ENCODE measurements around the gene MRPS27.

Gene MRPS27

DNA sequence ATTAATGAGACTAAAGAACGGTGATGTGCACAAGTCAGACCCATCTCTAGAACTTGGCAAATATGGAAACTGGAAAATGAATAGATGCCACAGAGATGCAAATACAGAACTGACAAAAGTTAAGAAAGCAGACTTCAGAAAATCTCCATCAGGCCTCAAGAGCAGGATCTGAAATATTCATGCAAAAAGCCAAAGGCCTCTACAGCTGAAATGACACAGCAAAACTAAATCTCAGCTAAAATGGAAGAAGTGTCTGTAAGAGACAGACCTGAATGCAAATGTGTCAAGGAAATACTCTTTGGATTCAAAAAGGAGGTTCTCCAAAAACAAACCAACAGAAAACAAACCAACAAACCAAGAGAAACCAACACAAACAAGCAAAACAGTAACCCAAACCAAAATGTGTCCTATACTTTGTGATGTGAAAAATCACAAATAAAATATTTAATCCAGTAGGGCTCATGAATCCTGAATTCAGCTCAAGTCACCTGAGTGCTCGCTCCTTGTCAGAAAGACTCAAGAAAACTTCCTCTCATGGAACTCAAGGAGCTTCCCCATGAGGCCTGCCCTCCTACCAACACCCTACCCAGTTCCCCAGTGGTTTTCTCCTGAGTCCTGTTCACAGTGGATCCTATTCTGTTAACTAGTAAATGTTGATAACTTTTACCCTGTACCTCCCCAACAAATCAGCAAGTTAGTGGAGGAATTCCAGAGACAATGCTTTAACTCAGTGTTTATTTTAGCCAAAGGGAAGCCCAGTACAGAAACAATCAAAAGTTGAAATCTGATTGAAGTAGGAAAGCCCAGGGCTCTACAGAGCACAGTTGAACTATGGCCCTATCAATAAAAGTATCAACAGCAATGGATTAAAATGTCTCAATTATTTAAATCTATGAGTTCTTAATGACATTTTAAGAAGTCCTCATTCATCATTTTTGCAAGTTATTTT is 14.6 kb downstream of the MRPS27 start:
- TF ChIP-seq, protein P1, sequence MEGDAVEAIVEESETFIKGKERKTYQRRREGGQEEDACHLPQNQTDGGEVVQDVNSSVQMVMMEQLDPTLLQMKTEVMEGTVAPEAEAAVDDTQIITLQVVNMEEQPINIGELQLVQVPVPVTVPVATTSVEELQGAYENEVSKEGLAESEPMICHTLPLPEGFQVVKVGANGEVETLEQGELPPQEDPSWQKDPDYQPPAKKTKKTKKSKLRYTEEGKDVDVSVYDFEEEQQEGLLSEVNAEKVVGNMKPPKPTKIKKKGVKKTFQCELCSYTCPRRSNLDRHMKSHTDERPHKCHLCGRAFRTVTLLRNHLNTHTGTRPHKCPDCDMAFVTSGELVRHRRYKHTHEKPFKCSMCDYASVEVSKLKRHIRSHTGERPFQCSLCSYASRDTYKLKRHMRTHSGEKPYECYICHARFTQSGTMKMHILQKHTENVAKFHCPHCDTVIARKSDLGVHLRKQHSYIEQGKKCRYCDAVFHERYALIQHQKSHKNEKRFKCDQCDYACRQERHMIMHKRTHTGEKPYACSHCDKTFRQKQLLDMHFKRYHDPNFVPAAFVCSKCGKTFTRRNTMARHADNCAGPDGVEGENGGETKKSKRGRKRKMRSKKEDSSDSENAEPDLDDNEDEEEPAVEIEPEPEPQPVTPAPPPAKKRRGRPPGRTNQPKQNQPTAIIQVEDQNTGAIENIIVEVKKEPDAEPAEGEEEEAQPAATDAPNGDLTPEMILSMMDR (IDR thresholded peaks at IDR 0.05; ENCODE audit: insufficient read depth, low read length), result no peak
- TF ChIP-seq, protein P2, sequence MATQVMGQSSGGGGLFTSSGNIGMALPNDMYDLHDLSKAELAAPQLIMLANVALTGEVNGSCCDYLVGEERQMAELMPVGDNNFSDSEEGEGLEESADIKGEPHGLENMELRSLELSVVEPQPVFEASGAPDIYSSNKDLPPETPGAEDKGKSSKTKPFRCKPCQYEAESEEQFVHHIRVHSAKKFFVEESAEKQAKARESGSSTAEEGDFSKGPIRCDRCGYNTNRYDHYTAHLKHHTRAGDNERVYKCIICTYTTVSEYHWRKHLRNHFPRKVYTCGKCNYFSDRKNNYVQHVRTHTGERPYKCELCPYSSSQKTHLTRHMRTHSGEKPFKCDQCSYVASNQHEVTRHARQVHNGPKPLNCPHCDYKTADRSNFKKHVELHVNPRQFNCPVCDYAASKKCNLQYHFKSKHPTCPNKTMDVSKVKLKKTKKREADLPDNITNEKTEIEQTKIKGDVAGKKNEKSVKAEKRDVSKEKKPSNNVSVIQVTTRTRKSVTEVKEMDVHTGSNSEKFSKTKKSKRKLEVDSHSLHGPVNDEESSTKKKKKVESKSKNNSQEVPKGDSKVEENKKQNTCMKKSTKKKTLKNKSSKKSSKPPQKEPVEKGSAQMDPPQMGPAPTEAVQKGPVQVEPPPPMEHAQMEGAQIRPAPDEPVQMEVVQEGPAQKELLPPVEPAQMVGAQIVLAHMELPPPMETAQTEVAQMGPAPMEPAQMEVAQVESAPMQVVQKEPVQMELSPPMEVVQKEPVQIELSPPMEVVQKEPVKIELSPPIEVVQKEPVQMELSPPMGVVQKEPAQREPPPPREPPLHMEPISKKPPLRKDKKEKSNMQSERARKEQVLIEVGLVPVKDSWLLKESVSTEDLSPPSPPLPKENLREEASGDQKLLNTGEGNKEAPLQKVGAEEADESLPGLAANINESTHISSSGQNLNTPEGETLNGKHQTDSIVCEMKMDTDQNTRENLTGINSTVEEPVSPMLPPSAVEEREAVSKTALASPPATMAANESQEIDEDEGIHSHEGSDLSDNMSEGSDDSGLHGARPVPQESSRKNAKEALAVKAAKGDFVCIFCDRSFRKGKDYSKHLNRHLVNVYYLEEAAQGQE (IDR thresholded peaks at IDR 0.05; ENCODE audit: insufficient replicate concordance, low read depth), result no peak
- TF ChIP-seq SPI1 (IDR thresholded peaks at IDR 0.05; ENCODE audit: borderline replicate concordance, low read depth) (no peak), GABPA (IDR thresholded peaks at IDR 0.05; ENCODE audit: low read depth) (no peak), POLR2AphosphoS5 (IDR thresholded peaks at IDR 0.05; ENCODE audit: low read depth) (no peak)
- no peak overlapping the region for H3K4me3 ChIP-seq (replicated peaks; ENCODE audit: insufficient read depth, low read length)
- no peak for DNase-seq (ENCODE audit: low read depth in 1 of 2, low spot score in 1 of 2)
- no peaks in the 10 kb centered on the region for H3K27me3 ChIP-seq (ENCODE audit: insufficient read depth, poor library complexity, severe bottlenecking)
- no peak overlapping the region for H3K27ac ChIP-seq (replicated peaks)

DNA sequence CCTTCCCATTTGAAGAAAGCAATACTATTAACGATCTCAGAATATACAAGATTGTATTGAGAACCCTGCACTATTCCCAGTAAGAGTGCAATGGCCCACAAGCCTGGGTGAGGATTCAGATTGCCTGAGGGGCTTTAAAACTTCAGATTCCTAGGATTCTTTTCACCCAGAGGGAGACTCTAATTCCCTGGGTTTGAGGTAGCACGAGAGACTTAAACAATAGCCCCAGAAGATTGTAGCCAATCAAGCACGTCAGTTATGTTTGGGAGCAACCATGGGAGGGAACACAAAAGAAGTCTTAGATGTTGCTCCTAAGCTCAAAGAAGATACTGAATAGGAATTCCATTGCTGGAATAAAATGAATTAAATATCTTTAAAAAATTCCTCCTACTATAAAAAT is 17.9 kb downstream of the MRPS27 start:
- Histone ChIP-seq H3K27ac (replicated peaks) (no peak overlapping the region), H3K27me3 (ENCODE audit: insufficient read depth, poor library complexity, severe bottlenecking) (no peaks in the 10 kb centered on the region), H3K4me3 (replicated peaks; ENCODE audit: insufficient read depth, low read length) (no peak overlapping the region)
- TF ChIP-seq, protein P1 (IDR thresholded peaks at IDR 0.05; ENCODE audit: insufficient read depth, low read length), result no peak
- TF ChIP-seq POLR2AphosphoS5 (IDR thresholded peaks at IDR 0.05; ENCODE audit: low read depth), result no peak
- TF ChIP-seq, protein P2 (IDR thresholded peaks at IDR 0.05; ENCODE audit: insufficient replicate concordance, low read depth), result no peak
- TF ChIP-seq SPI1 (IDR thresholded peaks at IDR 0.05; ENCODE audit: borderline replicate concordance, low read depth), result no peak
- no peak for TF ChIP-seq GABPA (IDR thresholded peaks at IDR 0.05; ENCODE audit: low read depth)
- no peak for DNase-seq (ENCODE audit: low read depth in 1 of 2, low spot score in 1 of 2)

DNA sequence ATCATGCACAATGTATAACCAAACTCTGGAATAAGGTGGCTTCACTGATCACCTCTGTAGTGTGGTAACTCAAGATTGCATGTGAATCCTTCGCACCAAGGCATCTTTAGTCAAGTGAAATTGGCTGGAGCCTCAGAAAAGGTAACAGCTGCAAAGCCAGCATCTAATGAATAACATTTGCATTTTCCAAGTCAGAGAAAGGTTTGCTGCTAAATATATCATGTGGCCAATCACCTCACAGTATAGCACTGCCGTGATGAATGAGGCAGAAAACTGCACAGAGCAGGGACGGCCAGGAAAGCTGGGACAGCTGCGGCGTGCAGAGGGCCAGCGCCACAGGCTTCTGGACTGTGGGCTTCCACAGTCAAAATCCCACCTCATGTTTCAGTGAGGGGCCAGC is 18.5 kb downstream of the MRPS27 start:
- no peak for DNase-seq (ENCODE audit: low read depth in 1 of 2, low spot score in 1 of 2)
- Histone ChIP-seq H3K27me3 (ENCODE audit: insufficient read depth, poor library complexity, severe bottlenecking) (no peaks in the 10 kb centered on the region), H3K4me3 (replicated peaks; ENCODE audit: insufficient read depth, low read length) (no peak overlapping the region), H3K27ac (replicated peaks) (no peak overlapping the region)
- TF ChIP-seq, protein P2 (IDR thresholded peaks at IDR 0.05; ENCODE audit: insufficient replicate concordance, low read depth), result no peak
- TF ChIP-seq POLR2AphosphoS5 (IDR thresholded peaks at IDR 0.05; ENCODE audit: low read depth) (no peak), SPI1 (IDR thresholded peaks at IDR 0.05; ENCODE audit: borderline replicate concordance, low read depth) (no peak), GABPA (IDR thresholded peaks at IDR 0.05; ENCODE audit: low read depth) (no peak)
- TF ChIP-seq, protein P1 (IDR thresholded peaks at IDR 0.05; ENCODE audit: insufficient read depth, low read length), result no peak
